GM10248 (cell line): ENCODE data around the gene GPSM3.
"Not testable (repeated sequence)": the region's sequence is repeated elsewhere in the genome, so short reads cannot be mapped to it uniquely, and the experiment has no call there.

Experiments
- CTCF ChIA-PET: fragments of 300-600 bp; sonication (Branson Sonifier 250); formaldehyde crosslinking; extraction: SDS; loops from one replicate; lab custom pipeline; 2021; ENCODE audit warnings: antibody characterized with exemption; lab: Yijun Ruan, JAX
- POLR2A ChIA-PET: fragments of 350-650 bp; sonication (Branson Sonifier 250); formaldehyde crosslinking; extraction: SDS; loops from one replicate; lab custom pipeline; 2020; ENCODE audit warnings: antibody characterized with exemption; lab: Yijun Ruan, JAX
- DNase-seq: peaks from one replicate; pipeline ENCODE4 v3.0.0; 2012; ENCODE audit errors: extremely low spot score
- TF ChIP-seq, protein P1 (sequence below): IDR thresholded peaks from 2 replicates; pipeline ENCODE4 v1.5.1; 2012; ENCODE audit warnings: mild to moderate bottlenecking, low read depth; ENCODE audit errors: extremely low read depth, missing control alignments, control extremely low read depth

Gene GPSM3

DNA sequence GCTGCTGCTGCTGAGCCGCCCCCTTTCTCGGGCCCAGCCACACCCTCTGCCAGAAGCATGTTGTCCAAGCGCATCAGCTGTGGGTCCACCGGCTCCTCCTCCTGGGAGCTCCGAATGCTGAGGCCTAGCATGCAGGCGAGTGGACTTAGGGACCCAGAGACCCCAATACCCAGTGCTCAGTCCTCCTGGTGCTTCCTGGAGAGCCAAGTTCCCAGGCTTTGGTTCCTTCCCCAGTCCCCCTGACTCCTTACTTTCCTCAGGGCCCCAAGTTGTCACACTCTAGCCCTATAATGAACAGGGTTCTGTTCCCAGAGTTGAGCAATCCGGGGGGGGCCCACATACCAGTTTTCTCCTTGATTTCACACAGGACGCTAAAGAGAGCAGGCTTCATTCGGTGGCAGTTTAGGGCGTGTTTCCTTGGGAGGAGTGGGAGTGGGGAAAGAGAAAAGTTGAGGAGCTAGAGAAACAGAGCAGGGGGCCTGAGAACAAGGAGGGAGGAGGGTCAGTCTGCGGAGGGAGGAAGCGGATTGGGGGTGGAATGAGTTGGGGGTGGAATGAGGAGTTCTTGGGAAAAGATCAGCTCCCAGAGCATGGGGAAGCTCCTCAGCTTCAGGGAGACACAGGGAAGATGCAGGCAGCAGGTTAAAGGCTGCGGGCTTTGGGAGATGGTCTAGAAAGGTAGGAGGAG, 3.9 kb downstream of the GPSM3 start:
- ChIA-PET CTCF (no interaction called here), POLR2A (no interaction called here)
- no peak for DNase-seq
- TF ChIP-seq, protein P1, sequence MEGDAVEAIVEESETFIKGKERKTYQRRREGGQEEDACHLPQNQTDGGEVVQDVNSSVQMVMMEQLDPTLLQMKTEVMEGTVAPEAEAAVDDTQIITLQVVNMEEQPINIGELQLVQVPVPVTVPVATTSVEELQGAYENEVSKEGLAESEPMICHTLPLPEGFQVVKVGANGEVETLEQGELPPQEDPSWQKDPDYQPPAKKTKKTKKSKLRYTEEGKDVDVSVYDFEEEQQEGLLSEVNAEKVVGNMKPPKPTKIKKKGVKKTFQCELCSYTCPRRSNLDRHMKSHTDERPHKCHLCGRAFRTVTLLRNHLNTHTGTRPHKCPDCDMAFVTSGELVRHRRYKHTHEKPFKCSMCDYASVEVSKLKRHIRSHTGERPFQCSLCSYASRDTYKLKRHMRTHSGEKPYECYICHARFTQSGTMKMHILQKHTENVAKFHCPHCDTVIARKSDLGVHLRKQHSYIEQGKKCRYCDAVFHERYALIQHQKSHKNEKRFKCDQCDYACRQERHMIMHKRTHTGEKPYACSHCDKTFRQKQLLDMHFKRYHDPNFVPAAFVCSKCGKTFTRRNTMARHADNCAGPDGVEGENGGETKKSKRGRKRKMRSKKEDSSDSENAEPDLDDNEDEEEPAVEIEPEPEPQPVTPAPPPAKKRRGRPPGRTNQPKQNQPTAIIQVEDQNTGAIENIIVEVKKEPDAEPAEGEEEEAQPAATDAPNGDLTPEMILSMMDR: no peak

DNA sequence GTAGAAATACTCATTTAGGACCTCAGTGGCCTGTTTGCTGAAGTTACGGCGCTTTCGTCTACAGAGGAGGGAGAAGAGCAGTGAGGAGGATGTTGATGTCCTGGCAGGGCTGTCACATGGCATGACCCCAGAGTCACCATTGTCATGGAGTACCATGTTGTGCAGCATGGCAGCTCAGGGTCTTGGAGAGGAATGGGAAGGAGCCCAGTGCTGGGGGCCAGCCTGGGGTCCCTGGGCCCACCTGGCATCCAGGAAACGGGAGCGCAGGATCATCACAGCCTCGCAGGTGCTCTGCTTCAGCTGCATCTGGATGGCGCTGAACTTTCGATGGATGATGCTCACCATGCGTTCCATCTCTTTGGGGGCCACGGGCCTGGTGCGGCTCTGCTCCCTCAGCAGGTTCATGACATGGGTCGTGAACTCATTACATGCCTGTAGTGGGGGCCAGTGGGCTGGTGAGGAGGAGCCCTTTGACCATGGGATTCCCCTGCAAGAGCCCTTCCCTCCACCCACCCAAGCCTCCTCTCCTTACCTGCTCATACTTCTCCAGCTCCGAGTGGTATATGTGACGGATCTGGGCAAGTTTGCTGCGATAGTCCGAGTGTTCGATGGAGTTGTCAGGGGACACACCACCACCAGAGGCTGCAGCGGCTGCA, 4.6 kb downstream of the GPSM3 start:
- DNase-seq, CTCF ChIA-PET, POLR2A ChIA-PET: not testable (repeated sequence)

DNA sequence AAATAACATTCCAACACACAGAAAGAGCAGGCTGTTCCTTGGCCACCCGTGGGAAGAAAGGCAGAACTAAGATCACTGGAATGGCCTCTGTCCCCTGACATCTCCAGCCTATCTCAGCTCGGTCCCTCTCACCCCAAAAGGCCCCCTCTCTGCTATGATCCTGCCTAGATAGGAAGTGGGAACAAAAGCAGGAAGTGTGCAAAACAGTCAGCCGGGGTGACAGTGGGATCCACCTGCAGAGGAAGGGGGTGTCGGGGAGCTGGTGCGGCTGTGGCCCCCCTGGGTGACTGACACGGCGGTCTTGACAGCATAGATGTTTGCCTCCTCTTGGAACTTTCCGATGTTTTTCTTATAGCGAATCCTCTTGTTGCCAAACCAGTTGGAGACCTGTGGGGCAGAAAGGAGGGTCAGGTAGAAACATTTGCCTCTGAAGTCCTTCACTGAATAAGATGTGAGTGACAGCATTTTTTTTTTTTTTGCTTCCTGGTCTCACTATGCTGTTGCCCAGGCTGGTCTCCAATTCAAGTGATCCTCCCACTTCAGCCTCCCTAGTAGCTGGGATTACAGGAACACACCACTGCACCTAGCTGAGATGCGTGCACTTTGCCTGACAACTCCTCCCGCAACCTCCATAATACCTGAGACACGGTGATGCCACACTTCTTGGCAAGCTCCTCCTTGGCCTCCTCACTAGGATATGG, 5.3 kb downstream of the GPSM3 start:
- no peak for DNase-seq
- POLR2A ChIA-PET: no interaction called here
- CTCF ChIA-PET: no interaction called here
- TF ChIP-seq, protein P1: no peak

DNA sequence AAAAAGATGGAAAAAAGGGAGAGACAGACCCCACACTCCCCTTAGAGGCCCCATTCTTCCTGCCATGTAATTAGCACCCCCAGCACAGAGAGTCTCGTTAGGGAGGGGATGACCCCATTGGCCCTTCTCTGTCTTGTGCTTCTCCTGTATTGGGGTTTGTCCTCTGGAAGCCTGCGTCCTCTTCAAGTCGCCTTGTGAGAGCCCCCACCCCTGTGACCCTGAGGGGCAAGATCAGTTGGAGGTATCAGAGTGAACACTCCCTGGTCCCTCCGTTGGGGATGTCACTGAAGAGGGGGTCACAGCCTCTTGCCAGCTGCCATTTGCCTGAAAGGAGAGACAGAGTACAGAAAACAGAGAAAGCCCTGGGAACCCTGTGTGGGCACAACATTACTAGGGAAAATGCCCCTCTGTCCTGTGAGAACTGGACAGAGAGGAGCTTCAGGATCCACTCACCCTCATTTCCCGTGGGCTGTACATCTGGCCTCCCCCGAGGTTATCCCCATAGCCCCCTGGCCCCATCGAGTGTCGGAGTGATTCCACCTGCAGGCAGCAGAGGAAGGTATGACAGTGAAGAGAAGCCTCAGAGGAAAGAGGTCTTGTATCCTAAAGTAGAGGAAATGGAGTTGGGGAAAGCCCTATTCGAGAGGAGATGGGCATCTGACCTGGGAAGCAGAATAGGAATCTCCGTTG, 6.1 kb downstream of the GPSM3 start:
- POLR2A ChIA-PET, DNase-seq: not testable (repeated sequence)
- CTCF ChIA-PET: interaction anchor here (0.9 kb wide), 1 partner anchor 9 kb away, joined by 3 read pairs; no protein-coding TSS in a partner anchor

DNA sequence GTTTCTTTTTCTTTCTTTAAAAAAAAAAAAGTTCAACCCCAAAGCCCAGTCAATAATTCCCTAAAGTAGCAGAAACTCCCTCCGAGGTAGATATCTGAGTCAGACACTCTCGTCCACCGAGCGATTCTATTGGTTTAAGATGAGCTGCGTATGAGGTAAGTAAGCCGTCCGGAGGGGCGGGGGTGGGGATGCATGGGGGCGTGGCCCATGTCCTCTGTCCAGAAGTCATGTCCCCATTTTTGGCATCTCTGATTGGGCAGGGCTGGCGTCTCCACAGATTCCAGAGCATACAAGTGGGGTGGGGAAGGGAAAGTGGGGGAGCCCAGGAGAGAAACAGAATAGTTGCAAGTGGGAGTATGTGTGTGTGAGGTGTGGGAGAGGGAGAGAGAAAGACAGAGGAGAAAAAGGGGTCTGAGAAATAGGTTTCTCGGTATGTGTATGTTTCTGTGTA, 6.7 kb downstream of the GPSM3 start:
- DNase-seq, POLR2A ChIA-PET: not testable (repeated sequence)
- CTCF ChIA-PET: interaction anchor here (0.9 kb wide), 1 partner anchor 10 kb away, joined by 3 read pairs; no protein-coding TSS in a partner anchor

DNA sequence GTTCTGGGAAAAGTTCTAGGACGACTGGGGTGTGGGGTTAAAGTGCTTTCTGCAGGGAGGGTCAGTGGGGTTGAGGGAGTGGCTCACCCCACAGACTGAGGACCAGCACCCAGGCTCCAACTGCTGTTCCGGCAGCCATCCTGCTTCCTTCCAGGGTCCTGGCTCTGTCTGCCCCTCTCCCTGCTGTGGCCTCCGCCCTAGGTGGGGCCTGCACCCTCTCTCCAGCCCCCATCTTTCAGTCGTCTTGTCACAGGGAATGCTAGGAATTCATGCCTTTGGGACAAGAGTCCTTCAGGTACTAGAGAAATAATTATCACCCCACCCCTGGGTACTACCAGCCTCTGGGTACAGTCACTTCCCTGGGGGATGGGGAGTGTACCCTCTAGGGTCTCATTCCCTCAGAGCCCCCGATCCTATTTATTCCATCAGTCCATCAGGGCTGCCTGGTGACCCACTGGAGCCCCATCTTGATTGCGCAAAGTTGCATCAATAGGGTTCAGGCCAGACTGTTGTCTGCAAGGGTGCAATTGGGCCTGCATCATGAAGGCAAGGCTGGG, 8.3 kb downstream of the GPSM3 start, which contains the start of gene AGER:
Gene AGER (minus strand): TSS at position 170 of the 557 bp plus-strand sequence. CDS start 31 bp downstream, at position 139.
- TF ChIP-seq, protein P1: no peak
- CTCF ChIA-PET: no interaction called here
- POLR2A ChIA-PET: no interaction called here
- no peak for DNase-seq

DNA sequence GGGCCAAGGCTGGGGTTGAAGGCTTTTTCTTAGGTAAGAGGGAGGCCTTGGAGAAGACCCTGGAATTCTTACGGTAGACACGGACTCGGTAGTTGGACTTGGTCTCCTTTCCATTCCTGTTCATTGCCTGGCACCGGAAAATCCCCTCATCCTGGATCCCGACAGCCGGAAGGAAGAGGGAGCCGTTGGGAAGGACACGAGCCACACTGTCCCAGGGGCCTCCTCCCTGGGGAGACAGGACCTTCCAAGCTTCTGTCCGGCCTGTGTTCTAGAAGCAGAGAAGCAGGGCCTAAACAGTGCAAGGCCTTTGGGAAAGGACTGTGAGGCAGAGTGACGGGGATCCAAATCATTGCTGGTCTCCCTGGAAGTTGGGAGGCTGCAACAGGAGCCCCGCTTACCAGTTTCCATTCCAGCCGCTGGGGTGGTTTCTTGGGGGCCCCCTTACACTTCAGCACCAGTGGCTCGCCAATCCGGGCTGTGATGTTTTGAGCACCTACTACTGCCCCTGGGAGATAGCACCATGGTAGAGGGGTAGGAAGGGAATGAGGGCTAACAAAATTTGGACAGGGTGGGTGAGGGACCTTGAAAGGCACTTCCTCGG, 8.9 kb downstream of the GPSM3 start:
- POLR2A ChIA-PET: no interaction called here
- TF ChIP-seq, protein P1: no peak
- CTCF ChIA-PET: interaction anchor here (1.3 kb wide), 1 partner anchor 12 kb away, joined by 3 read pairs; no protein-coding TSS in a partner anchor
- DNase-seq: no peak
